Measurements from ENCODE around the gene EYS.

EYS gene

DNA sequence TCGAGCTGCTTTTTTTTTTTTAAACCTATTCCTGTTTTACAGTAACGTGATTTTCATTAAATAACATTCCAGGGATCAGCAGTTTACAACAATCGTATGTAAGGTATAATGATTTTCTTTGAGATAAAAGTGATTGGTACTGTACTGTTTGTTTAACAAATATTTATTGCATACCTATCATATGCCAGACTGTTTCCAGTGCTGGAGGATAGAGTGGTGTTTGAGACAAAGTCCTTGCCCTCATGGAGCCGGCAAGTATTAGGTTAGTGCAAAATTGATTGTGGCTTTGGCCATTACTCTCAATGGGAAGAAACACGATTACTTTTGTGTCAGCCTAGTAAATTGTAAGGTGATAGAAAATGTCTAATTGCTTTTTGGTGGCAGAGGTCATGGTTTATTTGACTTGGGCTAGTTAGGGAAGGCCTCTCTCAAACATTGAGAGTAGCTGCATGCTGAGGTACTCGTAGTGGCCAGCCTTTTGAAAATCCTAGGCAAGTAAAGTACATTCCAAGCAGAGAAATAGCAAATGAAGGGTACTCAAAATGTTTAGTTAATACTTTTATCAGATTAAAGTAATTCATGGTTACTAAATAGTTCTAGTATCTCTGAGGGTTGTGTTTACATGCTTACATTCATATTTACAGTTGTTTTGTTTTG is 2035.8 kb downstream of the EYS start:
- no peak overlapping the region for H3K4me2 ChIP-seq
- peaks cover 66% of the 10 kb centered on the region; the same call in 1 of the 2 replicates for H3K79me2 ChIP-seq (ENCODE audit: insufficient read depth, low read depth)
- no peaks in the 10 kb centered on the region; the same call in 1 of the 2 replicates for H4K20me1 ChIP-seq (ENCODE audit: insufficient read depth)

More for the DNA sequence above, 2035.8 kb downstream of the EYS start:
- H3K4me1 ChIP-seq (ENCODE audit: low read depth, poor library complexity, severe bottlenecking): no peaks in the 10 kb centered on the region
- TF ChIP-seq, protein P1, sequence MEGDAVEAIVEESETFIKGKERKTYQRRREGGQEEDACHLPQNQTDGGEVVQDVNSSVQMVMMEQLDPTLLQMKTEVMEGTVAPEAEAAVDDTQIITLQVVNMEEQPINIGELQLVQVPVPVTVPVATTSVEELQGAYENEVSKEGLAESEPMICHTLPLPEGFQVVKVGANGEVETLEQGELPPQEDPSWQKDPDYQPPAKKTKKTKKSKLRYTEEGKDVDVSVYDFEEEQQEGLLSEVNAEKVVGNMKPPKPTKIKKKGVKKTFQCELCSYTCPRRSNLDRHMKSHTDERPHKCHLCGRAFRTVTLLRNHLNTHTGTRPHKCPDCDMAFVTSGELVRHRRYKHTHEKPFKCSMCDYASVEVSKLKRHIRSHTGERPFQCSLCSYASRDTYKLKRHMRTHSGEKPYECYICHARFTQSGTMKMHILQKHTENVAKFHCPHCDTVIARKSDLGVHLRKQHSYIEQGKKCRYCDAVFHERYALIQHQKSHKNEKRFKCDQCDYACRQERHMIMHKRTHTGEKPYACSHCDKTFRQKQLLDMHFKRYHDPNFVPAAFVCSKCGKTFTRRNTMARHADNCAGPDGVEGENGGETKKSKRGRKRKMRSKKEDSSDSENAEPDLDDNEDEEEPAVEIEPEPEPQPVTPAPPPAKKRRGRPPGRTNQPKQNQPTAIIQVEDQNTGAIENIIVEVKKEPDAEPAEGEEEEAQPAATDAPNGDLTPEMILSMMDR (conservative IDR thresholded peaks at IDR 0.05; ENCODE audit: low read depth, low read length): no peak
- no peak overlapping the region for H2AFZ ChIP-seq (ENCODE audit: low read depth)
- no peak overlapping the region for H3K27ac ChIP-seq
- H3K36me3 ChIP-seq (ENCODE audit: insufficient read depth): no peaks in the 10 kb centered on the region
- no peak overlapping the region for H3K9ac ChIP-seq
- no peaks in the 10 kb centered on the region for H3K27me3 ChIP-seq (ENCODE audit: insufficient read depth, low read depth)
- no peak overlapping the region for H3K4me3 ChIP-seq (IDR thresholded peaks at IDR 0.05; ENCODE audit: insufficient read depth, low read depth, low read length)
